Measurements from ENCODE around the gene TPX2.

The TPX2 gene

GRCh38 chr20:31829731-31830130, 90.6 kb downstream of the TPX2 start:
- no peak for DNase-seq (ENCODE audit: low read depth)
- H3K4me3 ChIP-seq (ENCODE audit: low read depth, low read length) = no peak overlapping the region
- no peak for TF ChIP-seq CTCF (conservative IDR thresholded peaks at IDR 0.05; ENCODE audit: low read depth, low read length)

GRCh38 chr20:31830406-31830981, 91.4 kb downstream of the TPX2 start:
- DNase-seq (ENCODE audit: low read depth) = no peak
- no peak overlapping the region for H3K4me3 ChIP-seq (ENCODE audit: low read depth, low read length)
- TF ChIP-seq CTCF (conservative IDR thresholded peaks at IDR 0.05; ENCODE audit: low read depth, low read length) = no peak

- TF ChIP-seq CTCF (conservative IDR thresholded peaks at IDR 0.05; ENCODE audit: low read depth, low read length) = no peak
- DNase-seq (ENCODE audit: low read depth) = no peak
- no peak overlapping the region for H3K4me3 ChIP-seq (ENCODE audit: low read depth, low read length)
These were observed 92.1 kb downstream of the TPX2 start for GRCh38 chr20:31831211-31831610.

GRCh38 chr20:31831771-31832306, 92.7 kb downstream of the TPX2 start:
- DNase-seq (ENCODE audit: low read depth) = no peak
- TF ChIP-seq CTCF (conservative IDR thresholded peaks at IDR 0.05; ENCODE audit: low read depth, low read length) = no peak

GRCh38 chr20:31833130-31833930, 94.2 kb downstream of the TPX2 start:
- DNase-seq (ENCODE audit: low read depth) = peak; percentile 55
- TF ChIP-seq CTCF (conservative IDR thresholded peaks at IDR 0.05; ENCODE audit: low read depth, low read length) = peak; percentile 84
- no peak overlapping the region for H3K4me3 ChIP-seq (ENCODE audit: low read depth, low read length)

More at GRCh38 chr20:31831771-31832306, 92.7 kb downstream of the TPX2 start:
- no peak overlapping the region for H3K4me3 ChIP-seq (ENCODE audit: low read depth, low read length)

GRCh38 chr20:31833931-31834521, 94.9 kb downstream of the TPX2 start:
- no peak for DNase-seq (ENCODE audit: low read depth)
- H3K4me3 ChIP-seq (ENCODE audit: low read depth, low read length) = no peak overlapping the region
- TF ChIP-seq CTCF (conservative IDR thresholded peaks at IDR 0.05; ENCODE audit: low read depth, low read length) = no peak

Data from choroid plexus epithelial cell (primary cell).